HepG2 (cell line): ENCODE measurements around the gene ATP13A3. TPM values are rescaled to one million over a fixed set of nuclear protein-coding genes. Genes with fewer than 3 reads are reported as not detected.

ENCODE experiments used
- ATAC-seq: fragments of 200-7000 bp; cut with Tn5 transposase; 3 replicates; pipeline ENCODE4 v1.9.1; 2020; ENCODE audit warnings: mild to moderate bottlenecking, moderate library complexity
- BruUV-seq: library from RNA; stranded (reverse); fragments of 400-500 nt; replicated peaks from 2 replicates; lab custom pipeline; 2021; lab: Mats Ljungman, UMichigan
- CTCF ChIA-PET: fragments of 300-600 bp; formaldehyde crosslinking; extraction: SDS; loops from one replicate; lab custom pipeline; 2021; ENCODE audit warnings: low total read pairs, inconsistent platforms, low intra/inter-chr PET ratio; lab: Yijun Ruan, JAX
- POLR2A ChIA-PET: fragments of 350-600 bp; sonication (Branson Sonifier 250); formaldehyde crosslinking; loops from one replicate; lab custom pipeline; 2020; ENCODE audit warnings: antibody characterized with exemption, inconsistent platforms; lab: Yijun Ruan, JAX
- DNase-seq: peaks from one replicate; pipeline ENCODE4 v3.0.0-alpha.2; 2015; ENCODE audit warnings: low spot score
- FAIRE-seq: peaks from 3 replicates; lab custom pipeline; 2011; peaks lifted over from hg19 to GRCh38; lab: Jason Lieb, UNC
- H2AFZ ChIP-seq: one replicate; pipeline ENCODE4 v1.6.1; 2011; ENCODE audit warnings: low read length, inconsistent platforms
- H3K27ac ChIP-seq: fragments of 300-600 bp; 3 replicates; pipeline ENCODE4 v1.8.0; 2011; ENCODE audit warnings: mixed run types, mild to moderate bottlenecking, mixed read lengths, low read length, inconsistent platforms; ENCODE audit not compliant: insufficient read depth; ENCODE audit errors: extremely low read length
- H3K27me3 ChIP-seq, 2 experiments: fragments of 200-600 bp in 1 of 2; 2 replicates in 1 of 2; 3 replicates in 1 of 2; pipeline versions ENCODE4 v1.6.0 to v1.8.0; 2011; ENCODE audit warnings: low read length in 2 of 2, mild to moderate bottlenecking in 2 of 2, moderate library complexity in 2 of 2, inconsistent platforms in 1 of 2; ENCODE audit not compliant: insufficient read depth in 2 of 2, control insufficient read depth in 1 of 2
- H3K36me3 ChIP-seq, 2 experiments: fragments of 200-600 bp in 1 of 2; replicated peaks in 1 of 2; 2 replicates in 1 of 2; 3 replicates in 1 of 2; pipeline versions ENCODE4 v1.5.1 to v1.8.0; 2011; ENCODE audit warnings: low read length in 2 of 2, inconsistent platforms in 1 of 2; ENCODE audit not compliant: insufficient read depth in 2 of 2, control insufficient read depth in 1 of 2
- H3K4me1 ChIP-seq: 2 replicates; pipeline ENCODE4 v1.5.1; 2012; ENCODE audit warnings: low read length, inconsistent platforms; ENCODE audit not compliant: insufficient read depth
- H3K4me2 ChIP-seq: 2 replicates; pipeline ENCODE4 v1.6.0; 2011; ENCODE audit warnings: low read depth, low read length, inconsistent platforms
- H3K4me3 ChIP-seq, 3 experiments: fragments of 200-600 bp in 1 of 3; sonication (generic), shearing (Covaris generic) in 1 of 3; replicated peaks in 1 of 3; 2 replicates each; pipeline ENCODE4 v1.5.1; 2011 to 2016; ENCODE audit warnings: low read length in 3 of 3, inconsistent platforms in 2 of 3, low read depth in 2 of 3, mild to moderate bottlenecking in 2 of 3, control low read depth in 1 of 3, mixed read lengths in 1 of 3; ENCODE audit not compliant: insufficient read depth in 1 of 3
- H3K79me2 ChIP-seq: one replicate; pipeline ENCODE4 v1.6.1; 2011; ENCODE audit warnings: low read length, inconsistent platforms; ENCODE audit not compliant: insufficient read depth
- H3K9ac ChIP-seq: 2 replicates; pipeline ENCODE4 v1.6.0; 2011; ENCODE audit warnings: mild to moderate bottlenecking, low read depth, low read length, inconsistent platforms; ENCODE audit not compliant: insufficient read depth
- H3K9me3 ChIP-seq: 2 replicates; pipeline ENCODE4 v1.5.1; 2012; ENCODE audit warnings: mild to moderate bottlenecking, low read length
- H4K20me1 ChIP-seq: 2 replicates; pipeline ENCODE4 v1.6.0; 2011; ENCODE audit warnings: inconsistent platforms, mild to moderate bottlenecking, low read length, moderate library complexity; ENCODE audit not compliant: insufficient read depth
- CTCF ChIP-seq: sonication (generic); formaldehyde crosslinking; IDR thresholded peaks from 2 replicates; pipeline ENCODE4 v1.5.0; 2020; ENCODE audit warnings: mild to moderate bottlenecking, missing genetic modification reagents, moderate library complexity
- KDM2A ChIP-seq: sonication (generic); formaldehyde crosslinking; IDR thresholded peaks from 2 replicates; pipeline ENCODE4 v1.4.0; 2020; ENCODE audit warnings: low read depth, missing genetic modification reagents, borderline replicate concordance
- KLF15 ChIP-seq: sonication (generic); formaldehyde crosslinking; IDR thresholded peaks from 2 replicates; pipeline ENCODE4 v1.8.1; 2023; ENCODE audit warnings: borderline replicate concordance, mild to moderate bottlenecking, inconsistent platforms, missing genetic modification reagents, mixed read lengths
- NR2F2 ChIP-seq: IDR thresholded peaks from 2 replicates; pipeline ENCODE4 v1.6.1; 2012; ENCODE audit warnings: low read depth, inconsistent platforms, borderline replicate concordance
- ZFX ChIP-seq: sonication (generic); formaldehyde crosslinking; IDR thresholded peaks from 2 replicates; pipeline ENCODE4 v1.4.0; 2020; ENCODE audit warnings: mild to moderate bottlenecking, low read depth, missing genetic modification reagents, moderate library complexity
- ZNF335 ChIP-seq: sonication (generic); formaldehyde crosslinking; IDR thresholded peaks from 2 replicates; pipeline ENCODE4 v1.4.0; 2020; ENCODE audit warnings: missing genetic modification reagents
- ZNF687 ChIP-seq: sonication (generic); formaldehyde crosslinking; IDR thresholded peaks from 2 replicates; pipeline ENCODE4 v1.5.1; 2020; ENCODE audit warnings: mild to moderate bottlenecking, missing genetic modification reagents, moderate library complexity
- WGBS: methylation state at CpG from one replicate; pipeline ENCODE4 v1.1.6; 2017; ENCODE audit warnings: low lambda C conversion rate; 5-methylcytosine and 5-hydroxymethylcytosine counted together
- in situ Hi-C: cut with HindIII; loops from 2 replicates; pipeline ENCODE4 v1.10.0; 2017; ENCODE audit warnings: low pct_unique_long_range_greater_than_20kb; ENCODE audit not compliant: extremely low pct_ligation_motif_present
- intact Hi-C: fragments of 100-400 bp; cut with micrococcal nuclease; formaldehyde crosslinking; loops from one replicate; pipeline ENCODE4 v1.10.0; 2022; ENCODE audit not compliant: unreplicated experiment
- polyA plus RNA-seq, 8 experiments: library from polyadenylated mRNA; depleted of rRNA in 3 of 8; stranded (reverse) in 7 of 8; unstranded in 1 of 8; fragments of >200 nt; fragmentation: Illumina TruSeq in 4 of 8; extraction: Trizol in 4 of 8; gene quantifications; 2 replicates each; pipeline versions ENCODE4 v1.2.1 to v1.2.3, GENCODE V29; 2011 to 2016; ENCODE audit warnings: low read depth in 4 of 8, missing spikeins in 1 of 8, mixed read lengths in 1 of 8; ENCODE audit not compliant: insufficient read depth in 1 of 8
- total RNA-seq, 5 experiments: library from RNA; depleted of rRNA; stranded (reverse); fragments of >200 nt; fragmentation: Illumina TruSeq; extraction: Trizol; gene quantifications; 2 replicates each; pipeline ENCODE4 v1.2.3, GENCODE V29; 2016; ENCODE audit warnings: low read depth in 1 of 5

ATP13A3 gene
- total and polyA plus RNA-seq, 2 of the 13 experiments (the other 11 are each of a cell fraction or from before 2014, with no cell fraction given), result 44.9 to 80.8 TPM

- no peak overlapping the region for H3K9ac ChIP-seq
- DNase-seq, result no peak
- peaks cover 3 to 34% of the 10 kb centered on the region in 2 experiments; a peak in 4 of 5 replicates for H3K36me3 ChIP-seq
- H3K79me2 ChIP-seq, result no peaks in the 10 kb centered on the region
- H3K4me1 ChIP-seq, result peaks cover 16% of the 10 kb centered on the region; the same call in 1 of the 2 replicates
- no peak overlapping the region for H2AFZ ChIP-seq
- no peaks in the 10 kb centered on the region for H3K27me3 ChIP-seq
- H4K20me1 ChIP-seq, result no peaks in the 10 kb centered on the region
- no peak for ATAC-seq
- ChIA-PET CTCF (interaction anchor here (4.2 kb wide), 1 partner anchor 73 kb away, joined by 42 read pairs; no protein-coding TSS in a partner anchor), POLR2A (no interaction called here)
- no peak overlapping the region for H3K4me3 ChIP-seq
- in situ Hi-C loops (no loop called here), intact Hi-C loops (loop anchor here (2.0 kb wide), 1 partner anchor 37 kb away; the partner anchor contains the start of gene LRRC15)
- WGBS, result 98% methylated on average over 2 of the region's 2 CpGs
- no peaks in the 10 kb centered on the region for H3K9me3 ChIP-seq
- H3K27ac ChIP-seq, result no peak overlapping the region
- BruUV-seq, result no TSS peak
- FAIRE-seq, result no peak
- H3K4me2 ChIP-seq, result no peak overlapping the region
- TF ChIP-seq KLF15 (CRISPR knock-in tag) (no peak), ZFX (CRISPR knock-in tag) (no peak), KDM2A (CRISPR knock-in tag) (no peak), ZNF335 (CRISPR knock-in tag) (no peak), CTCF (CRISPR knock-in tag) (no peak), ZNF687 (CRISPR knock-in tag) (no peak), NR2F2 (no peak)
Observed at GRCh38 chr3:194405766-194406165, 81.0 kb downstream of the ATP13A3 start.
